ENCODE results near the gene ZNF611. TPM values are rescaled to one million over a fixed set of nuclear protein-coding genes. Genes with fewer than 3 reads are reported as not detected.
"Not testable (repeated sequence)": the region's sequence is repeated elsewhere in the genome, so short reads cannot be mapped to it uniquely, and the experiment has no call there.

ZNF611 gene
- total and polyA plus RNA-seq, 4 experiments from 2014 or later: 23.6 to 53.7 (median 45.4) TPM

DNA sequence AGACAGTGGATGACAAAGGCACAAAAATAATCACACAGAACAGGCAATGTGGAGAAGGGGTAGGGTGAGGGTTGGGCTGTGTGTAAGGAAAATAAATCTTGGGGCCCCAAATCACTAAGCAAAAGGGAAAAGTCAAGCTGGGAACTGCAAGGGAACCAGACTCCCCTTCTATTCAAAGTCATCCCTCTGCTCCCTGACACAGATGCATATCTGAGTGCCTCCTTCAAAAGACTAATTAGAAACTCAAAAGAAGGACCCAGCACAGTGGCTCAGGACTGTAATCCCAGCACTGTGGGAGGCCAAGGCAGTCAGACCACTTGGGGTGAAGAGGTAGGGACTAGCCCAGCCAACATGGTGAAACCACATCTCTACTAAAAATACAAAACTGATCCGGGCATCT is 18.3 kb downstream of the ZNF611 start:
- H3K9me3 Mint-ChIP-seq: peaks cover 0 to 50% (median 24%) of the 10 kb centered on the region in 8 donors
- H3K4me3 ChIP-seq (ENCODE audit: low read length in 2 of 2): no peak overlapping the region
- H3K9me3 ChIP-seq (ENCODE audit: control insufficient read depth in 1 of 2, low read length in 2 of 2): no peaks in the 10 kb centered on the region
- H3K4me1 ChIP-seq (ENCODE audit: insufficient read depth, low read length): no peaks in the 10 kb centered on the region
- DNase-seq: no peak
- peaks cover 54 to 57% of the 10 kb centered on the region in 2 donors for H3K36me3 Mint-ChIP-seq
- H3K27me3 Mint-ChIP-seq: no peaks in the 10 kb centered on the region
- no peak overlapping the region for H3K4me3 Mint-ChIP-seq
- H3K27ac ChIP-seq (ENCODE audit: low read depth, low read length): no peak overlapping the region
- H3K4me1 Mint-ChIP-seq: peaks cover 8 to 26% (median 17%) of the 10 kb centered on the region in 4 donors
- ChIA-PET POLR2A (ENCODE audit: partially characterized antibody) (interaction anchor here (1.1 kb wide), 1 partner anchor 79 kb away, joined by 3 read pairs; no protein-coding TSS in a partner anchor), CTCF (ENCODE audit: partially characterized antibody) (no interaction called here)
- intact Hi-C loops (cut with micrococcal nuclease): no loop called here
- H3K27ac Mint-ChIP-seq: peak overlapping the region in 5 of 7 donors; percentile 44 to 91 (median 65)
- peaks cover 7% of the 10 kb centered on the region for H3K36me3 ChIP-seq (ENCODE audit: insufficient read depth, low read length)
- H3K27me3 ChIP-seq (ENCODE audit: insufficient read depth, low read length): no peaks in the 10 kb centered on the region

DNA sequence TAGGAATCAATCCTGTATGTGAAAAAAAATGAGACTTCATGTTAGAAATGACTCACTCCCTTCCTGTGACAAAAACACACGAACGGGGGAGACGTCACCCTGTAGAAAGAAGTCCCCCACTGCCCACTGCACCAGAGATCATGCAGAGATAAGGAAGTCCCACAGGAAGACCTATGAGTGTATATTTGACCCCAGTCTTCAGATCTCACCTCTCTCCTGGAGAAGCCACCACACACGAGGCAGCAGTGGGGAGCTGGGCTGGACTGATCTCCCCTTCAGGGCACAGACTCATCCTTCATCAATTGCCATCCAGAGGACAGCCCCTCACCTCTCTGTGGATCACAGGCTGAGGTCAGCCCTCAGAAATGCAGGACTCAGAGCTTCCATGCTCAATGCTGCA is 18.9 kb downstream of the ZNF611 start:
- H3K4me3 Mint-ChIP-seq; H3K4me3 ChIP-seq (ENCODE audit: low read length in 2 of 2); H3K27me3 ChIP-seq (ENCODE audit: insufficient read depth, low read length); H3K4me1 ChIP-seq (ENCODE audit: insufficient read depth, low read length); CTCF ChIA-PET (ENCODE audit: partially characterized antibody); H3K9me3 ChIP-seq (ENCODE audit: control insufficient read depth in 1 of 2, low read length in 2 of 2); H3K27ac ChIP-seq (ENCODE audit: low read depth, low read length); H3K27me3 Mint-ChIP-seq; intact Hi-C loops (cut with micrococcal nuclease): not testable (repeated sequence)
- POLR2A ChIA-PET (ENCODE audit: partially characterized antibody): interaction anchor here (1.1 kb wide), 1 partner anchor 78 kb away, joined by 3 read pairs; no protein-coding TSS in a partner anchor
- peaks cover 10 to 26% (median 18%) of the 10 kb centered on the region in 4 donors for H3K4me1 Mint-ChIP-seq
- H3K36me3 Mint-ChIP-seq: peaks cover 54 to 58% of the 10 kb centered on the region in 2 donors
- peaks cover 0 to 54% (median 26%) of the 10 kb centered on the region in 8 donors for H3K9me3 Mint-ChIP-seq
- H3K36me3 ChIP-seq (ENCODE audit: insufficient read depth, low read length): peaks cover 11% of the 10 kb centered on the region
- H3K27ac Mint-ChIP-seq: peak overlapping the region; percentile 44 to 91 (median 62)
- peak in 1 of 5 donors; percentile 64 for DNase-seq

DNA sequence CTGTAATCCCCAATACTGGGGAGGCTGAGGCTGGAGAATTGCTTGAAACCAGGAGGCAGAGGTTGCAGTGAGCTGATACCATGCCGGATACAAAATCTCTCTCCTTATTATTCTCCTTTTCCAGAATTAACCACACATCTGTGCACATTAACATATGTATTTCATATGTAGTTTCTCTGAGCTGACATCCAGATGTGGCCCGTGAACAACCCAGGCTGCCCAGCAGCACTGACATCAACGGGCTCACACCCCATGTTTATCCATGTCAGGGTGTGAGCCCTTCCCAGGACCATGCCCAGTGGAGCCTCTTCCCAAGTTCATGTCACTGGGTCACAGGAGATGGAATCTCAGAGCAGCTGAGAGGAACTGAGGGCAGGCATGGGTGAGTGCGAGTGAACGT is 19.5 kb downstream of the ZNF611 start:
- Mint-ChIP-seq H3K27ac (peak overlapping the region in 5 of 7 donors; percentile 48 to 91 (median 64)), H3K4me1 (peaks cover 10 to 26% (median 18%) of the 10 kb centered on the region in 4 donors), H3K36me3 (peaks cover 59 to 60% of the 10 kb centered on the region in 2 donors), H3K9me3 (peaks cover 0 to 58% (median 30%) of the 10 kb centered on the region in 8 donors)
- H3K36me3 ChIP-seq (ENCODE audit: insufficient read depth, low read length): peaks cover 11% of the 10 kb centered on the region
- POLR2A ChIA-PET (ENCODE audit: partially characterized antibody): interaction anchor here (1.1 kb wide), 1 partner anchor 78 kb away, joined by 3 read pairs; no protein-coding TSS in a partner anchor
- H3K9me3 ChIP-seq (ENCODE audit: control insufficient read depth in 1 of 2, low read length in 2 of 2); H3K4me1 ChIP-seq (ENCODE audit: insufficient read depth, low read length); intact Hi-C loops (cut with micrococcal nuclease); H3K27me3 Mint-ChIP-seq; H3K27ac ChIP-seq (ENCODE audit: low read depth, low read length); H3K4me3 Mint-ChIP-seq; CTCF ChIA-PET (ENCODE audit: partially characterized antibody); H3K27me3 ChIP-seq (ENCODE audit: insufficient read depth, low read length); H3K4me3 ChIP-seq (ENCODE audit: low read length in 2 of 2); DNase-seq: not testable (repeated sequence)

DNA sequence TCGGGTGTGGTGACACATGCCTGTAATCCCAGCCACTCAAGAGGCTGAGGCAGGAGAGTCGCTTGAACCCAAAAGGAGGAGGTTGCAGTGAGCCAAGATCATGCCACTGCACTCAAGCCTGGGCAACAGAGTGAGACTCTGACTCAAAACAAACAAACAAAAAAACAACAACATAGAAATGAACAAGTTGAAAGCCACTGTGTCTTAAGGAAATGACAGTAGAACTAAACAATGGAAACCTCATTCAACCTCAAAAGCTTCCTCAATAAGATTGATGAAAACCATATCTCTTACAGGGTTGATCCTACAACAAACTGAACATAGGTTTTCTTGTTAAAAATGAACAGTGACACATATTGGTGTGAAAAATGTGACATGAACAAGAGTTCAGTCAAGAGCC is 21.8 kb downstream of the ZNF611 start:
- H3K27me3 Mint-ChIP-seq; H3K4me3 ChIP-seq (ENCODE audit: low read length in 2 of 2); H3K9me3 ChIP-seq (ENCODE audit: control insufficient read depth in 1 of 2, low read length in 2 of 2); DNase-seq; H3K4me3 Mint-ChIP-seq; H3K27ac Mint-ChIP-seq; POLR2A ChIA-PET (ENCODE audit: partially characterized antibody); H3K27me3 ChIP-seq (ENCODE audit: insufficient read depth, low read length); CTCF ChIA-PET (ENCODE audit: partially characterized antibody); H3K27ac ChIP-seq (ENCODE audit: low read depth, low read length); H3K4me1 ChIP-seq (ENCODE audit: insufficient read depth, low read length); intact Hi-C loops (cut with micrococcal nuclease): not testable (repeated sequence)
- peaks cover 18% of the 10 kb centered on the region for H3K36me3 ChIP-seq (ENCODE audit: insufficient read depth, low read length)
- Mint-ChIP-seq H3K9me3 (peaks cover 0 to 63% (median 35%) of the 10 kb centered on the region in 8 donors), H3K4me1 (peaks cover 10 to 26% (median 12%) of the 10 kb centered on the region in 4 donors), H3K36me3 (peaks cover 62 to 67% of the 10 kb centered on the region in 2 donors)

DNA sequence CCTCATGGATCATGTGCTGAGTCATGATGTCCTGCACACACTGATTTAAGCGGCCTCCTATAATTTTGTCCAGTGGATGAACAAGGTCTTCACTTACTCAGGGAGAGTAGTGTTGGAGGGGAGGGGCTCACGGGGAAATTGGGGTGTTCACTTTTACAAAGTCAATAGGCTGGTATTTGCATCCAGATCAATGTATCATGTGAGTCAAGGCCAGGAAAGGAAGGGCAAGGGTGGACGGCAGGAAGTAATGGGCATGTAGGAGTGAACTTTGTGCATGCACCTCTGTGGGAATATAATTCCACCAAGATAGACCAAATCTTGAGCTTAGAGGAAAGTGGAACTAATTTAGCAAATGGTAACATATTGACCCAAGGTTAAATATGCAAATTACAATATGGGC is 23.2 kb downstream of the ZNF611 start:
- H3K27me3 ChIP-seq (ENCODE audit: insufficient read depth, low read length); H3K27me3 Mint-ChIP-seq; H3K4me1 ChIP-seq (ENCODE audit: insufficient read depth, low read length); intact Hi-C loops (cut with micrococcal nuclease); H3K4me3 ChIP-seq (ENCODE audit: low read length in 2 of 2); H3K27ac Mint-ChIP-seq; POLR2A ChIA-PET (ENCODE audit: partially characterized antibody); H3K4me3 Mint-ChIP-seq; H3K27ac ChIP-seq (ENCODE audit: low read depth, low read length); DNase-seq; CTCF ChIA-PET (ENCODE audit: partially characterized antibody): not testable (repeated sequence)
- Mint-ChIP-seq H3K4me1 (peaks cover 10 to 21% (median 12%) of the 10 kb centered on the region in 4 donors), H3K36me3 (peaks cover 69 to 77% of the 10 kb centered on the region in 2 donors), H3K9me3 (peaks cover 0 to 66% (median 41%) of the 10 kb centered on the region in 8 donors)
- Histone ChIP-seq H3K9me3 (ENCODE audit: control insufficient read depth in 1 of 2, low read length in 2 of 2) (peaks cover 0 to 10% of the 10 kb centered on the region in 2 donors), H3K36me3 (ENCODE audit: insufficient read depth, low read length) (peaks cover 24% of the 10 kb centered on the region)

DNA sequence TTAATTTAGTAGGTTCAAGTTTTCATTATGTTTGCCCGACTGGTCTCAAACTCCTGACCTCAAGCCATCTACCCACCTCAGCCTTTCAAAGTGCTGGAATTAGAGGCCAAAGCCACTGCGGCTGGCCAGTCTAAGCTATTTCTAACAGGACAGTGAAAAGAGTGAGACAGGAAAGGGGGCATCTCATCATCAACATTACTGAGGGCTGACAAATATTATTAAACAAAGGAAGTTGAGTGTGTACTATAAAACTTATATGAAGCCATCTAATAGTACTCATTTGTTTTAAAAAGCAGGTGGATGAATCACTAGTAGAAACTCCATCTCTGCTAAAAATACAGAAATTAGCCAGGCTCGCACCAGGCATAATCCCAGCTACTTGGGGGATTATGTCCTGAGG is 24.3 kb downstream of the ZNF611 start:
- Mint-ChIP-seq H3K36me3 (peaks cover 77 to 88% of the 10 kb centered on the region in 2 donors), H3K4me3 (no peak overlapping the region), H3K9me3 (peaks cover 3 to 72% (median 51%) of the 10 kb centered on the region in 8 donors), H3K4me1 (peaks cover 3 to 10% (median 4%) of the 10 kb centered on the region in 4 donors), H3K27me3 (no peaks in the 10 kb centered on the region), H3K27ac (no peak overlapping the region)
- POLR2A ChIA-PET (ENCODE audit: partially characterized antibody): interaction anchor here (0.7 kb wide), 1 partner anchor 143 kb away, joined by 4 read pairs; no protein-coding TSS in a partner anchor
- CTCF ChIA-PET (ENCODE audit: partially characterized antibody): no interaction called here
- Histone ChIP-seq H3K27ac (ENCODE audit: low read depth, low read length) (no peak overlapping the region), H3K4me3 (ENCODE audit: low read length in 2 of 2) (no peak overlapping the region), H3K27me3 (ENCODE audit: insufficient read depth, low read length) (no peaks in the 10 kb centered on the region), H3K4me1 (ENCODE audit: insufficient read depth, low read length) (no peaks in the 10 kb centered on the region), H3K36me3 (ENCODE audit: insufficient read depth, low read length) (peaks cover 35% of the 10 kb centered on the region), H3K9me3 (ENCODE audit: control insufficient read depth in 1 of 2, low read length in 2 of 2) (peaks cover 0 to 20% of the 10 kb centered on the region in 2 donors)
- DNase-seq: no peak
- intact Hi-C loops (cut with micrococcal nuclease): no loop called here

DNA sequence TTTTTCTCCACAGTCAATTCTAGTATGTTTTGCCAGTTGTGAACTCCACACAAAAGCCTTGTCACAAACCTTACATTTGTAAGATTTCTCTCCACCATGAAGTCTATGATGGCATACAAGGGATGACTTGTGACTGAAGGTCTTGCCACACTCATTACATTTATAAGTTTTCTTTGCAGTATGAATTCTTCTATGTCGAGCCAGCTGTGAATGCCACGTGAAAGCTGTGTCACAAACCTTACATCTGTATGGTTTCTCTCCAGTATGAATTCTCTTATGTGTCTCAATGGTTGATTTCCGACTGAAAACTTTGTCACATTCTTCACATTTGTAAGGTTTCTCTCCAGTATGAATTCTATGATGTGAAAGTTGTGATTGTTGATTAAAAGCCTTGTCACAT is 29.2 kb downstream of the ZNF611 start:
- H3K27ac Mint-ChIP-seq; H3K4me1 ChIP-seq (ENCODE audit: insufficient read depth, low read length); POLR2A ChIA-PET (ENCODE audit: partially characterized antibody); H3K27me3 ChIP-seq (ENCODE audit: insufficient read depth, low read length); CTCF ChIA-PET (ENCODE audit: partially characterized antibody); DNase-seq; H3K4me3 ChIP-seq (ENCODE audit: low read length in 2 of 2); H3K27me3 Mint-ChIP-seq; H3K27ac ChIP-seq (ENCODE audit: low read depth, low read length); H3K4me3 Mint-ChIP-seq; intact Hi-C loops (cut with micrococcal nuclease); H3K4me1 Mint-ChIP-seq: not testable (repeated sequence)
- peaks cover 0 to 45% of the 10 kb centered on the region in 2 donors for H3K9me3 ChIP-seq (ENCODE audit: control insufficient read depth in 1 of 2, low read length in 2 of 2)
- Mint-ChIP-seq H3K9me3 (peaks cover 3 to 89% (median 81%) of the 10 kb centered on the region in 8 donors), H3K36me3 (peaks cover 57 to 59% of the 10 kb centered on the region in 2 donors)
- H3K36me3 ChIP-seq (ENCODE audit: insufficient read depth, low read length): peaks cover 24% of the 10 kb centered on the region

Measured in CD4-positive, alpha-beta memory T cell (primary cell).